Measurements from ENCODE around the gene IGIP. TPM values are rescaled to one million over a fixed set of nuclear protein-coding genes. Genes with fewer than 3 reads are reported as not detected.

The IGIP gene
- total and polyA plus RNA-seq, 2 of the 8 experiments (the other 6 are each of a cell fraction or from before 2014, with no cell fraction given) = 0.32 to 0.69 TPM

- no peaks in the 10 kb centered on the region for H3K79me1 ChIP-seq (ENCODE audit: low read depth, low read length)
- H3K36me3 ChIP-seq (ENCODE audit: control insufficient read depth in 2 of 4, insufficient read depth in 4 of 4, low read length in 3 of 4) = no peaks in the 10 kb centered on the region
- no peak overlapping the region for H3K56ac ChIP-seq (replicated peaks; ENCODE audit: insufficient read length, low read depth, low read length)
- H4K8ac ChIP-seq (ENCODE audit: extremely low read depth, insufficient read depth, low read length) = no peak overlapping the region
- H2BK5ac ChIP-seq (ENCODE audit: low read depth, low read length) = no peak overlapping the region
- TF ChIP-seq SIN3A (conservative IDR thresholded peaks at IDR 0.05 in 1 of 2, IDR thresholded peaks at IDR 0.05 in 1 of 2; ENCODE audit: low read depth in 1 of 2, low read length in 2 of 2) (no peak), TCF12 (IDR thresholded peaks at IDR 0.05; ENCODE audit: low read depth, low read length) (no peak), SIX5 (IDR thresholded peaks at IDR 0.05; ENCODE audit: low read depth, low read length) (no peak), RAD21 (IDR thresholded peaks at IDR 0.05 in 1 of 2, conservative IDR thresholded peaks at IDR 0.05 in 1 of 2; ENCODE audit: low read depth in 2 of 2, low read length in 2 of 2) (peak in 1 of 2 experiments; percentile 14; a peak in 2 of 4 replicates), CTCF (IDR thresholded peaks at IDR 0.05; ENCODE audit: control extremely low read depth in 1 of 3, insufficient read depth in 1 of 3, low read depth in 1 of 3, low read length in 3 of 3) (no peak), KDM5A (IDR thresholded peaks at IDR 0.05; ENCODE audit: low read length) (no peak)
- no peak overlapping the region for H3K4ac ChIP-seq (replicated peaks; ENCODE audit: insufficient read length, low read depth, low read length)
- no peak overlapping the region for H3K14ac ChIP-seq (ENCODE audit: insufficient read length)
- ChIA-PET CTCF (ENCODE audit: partially characterized antibody) (interaction anchor here (0.6 to 9.5 kb wide), 12 partner anchors 12 to 269 kb away, joined by 3 to 105 read pairs (median 4); no protein-coding TSS in a partner anchor), POLR2A (ENCODE audit: partially characterized antibody) (interaction anchor here (1.2 to 1.6 kb wide), 4 partner anchors 10 to 21 kb away, joined by 3 to 5 read pairs (median 3); no protein-coding TSS in a partner anchor)
- WGBS, 2 experiments (ENCODE audit: extremely low coverage in 1 of 2, insufficient coverage in 1 of 2, insufficient read length in 1 of 2, insufficient replicate concordance in 2 of 2, low coverage in 1 of 2, low lambda C conversion rate in 2 of 2, missing lambda C conversion rate in 1 of 2) = 86% methylated on average over 4 of the region's 4 CpGs; no CpG with 5 or more reads in 1 of the 2 experiments
- H3K27me3 ChIP-seq (replicated peaks in 1 of 4; ENCODE audit: control insufficient read depth in 3 of 4, extremely low read depth in 1 of 4, insufficient read depth in 3 of 4, low read length in 3 of 4) = no peaks in the 10 kb centered on the region
- FAIRE-seq (no peak), DNase-seq (ENCODE audit: low read depth in 1 of 2, low spot score in 2 of 2) (no peak)
- H2BK15ac ChIP-seq (ENCODE audit: low read length) = no peak overlapping the region
- H3K4me2 ChIP-seq (ENCODE audit: insufficient read depth in 1 of 2, low read depth in 2 of 2, low read length in 2 of 2) = no peak overlapping the region
- H3K9ac ChIP-seq (replicated peaks in 1 of 4; ENCODE audit: extremely low read depth in 1 of 4, low read depth in 3 of 4, low read length in 3 of 4) = no peak overlapping the region
- no peaks in the 10 kb centered on the region for H3K79me2 ChIP-seq (ENCODE audit: control insufficient read depth in 1 of 2, insufficient read depth in 2 of 2, low read length in 2 of 2)
- H3K4me1 ChIP-seq (replicated peaks in 1 of 4; ENCODE audit: control insufficient read depth in 3 of 4, insufficient read depth in 4 of 4, low read length in 3 of 4) = peaks cover 0 to 7% (median 1%) of the 10 kb centered on the region in 4 experiments; a peak in 2 of 7 replicates
- H3K4me3 ChIP-seq (ENCODE audit: extremely low read depth in 1 of 4, insufficient read depth in 2 of 4, low read depth in 3 of 4, low read length in 4 of 4) = no peak overlapping the region
- no peak overlapping the region for H2AK5ac ChIP-seq (ENCODE audit: low read depth, low read length)
- H3K23ac ChIP-seq (ENCODE audit: insufficient read length) = no peak overlapping the region
- H2BK12ac ChIP-seq (ENCODE audit: low read depth, low read length) = no peak overlapping the region
- H3K9me3 ChIP-seq (ENCODE audit: insufficient read depth in 2 of 2, low read depth in 1 of 2, low read length in 1 of 2) = no peaks in the 10 kb centered on the region
- H4K91ac ChIP-seq (replicated peaks; ENCODE audit: insufficient read length, low read length) = no peak overlapping the region
- no peak overlapping the region for H2AFZ ChIP-seq (ENCODE audit: low read length)
- no peak overlapping the region for H3K18ac ChIP-seq (ENCODE audit: extremely low read depth, low read length)
- H4K20me1 ChIP-seq (replicated peaks in 1 of 2; ENCODE audit: control insufficient read depth in 1 of 2, insufficient read depth in 2 of 2, low read length in 2 of 2) = no peaks in the 10 kb centered on the region
- H3K27ac ChIP-seq (ENCODE audit: low read depth, low read length) = no peak overlapping the region
- H4K5ac ChIP-seq (ENCODE audit: insufficient read length, low read depth, low read length) = no peak overlapping the region
- no peak overlapping the region for H2BK120ac ChIP-seq (replicated peaks; ENCODE audit: low read depth, low read length)
- no peaks in the 10 kb centered on the region for H3K23me2 ChIP-seq (ENCODE audit: low read depth, low read length)
- H2BK20ac ChIP-seq (ENCODE audit: low read length) = no peak overlapping the region
These were observed 7.9 kb downstream of the IGIP start for GRCh38 chr5:140133514-140134167.

All from H1 (cell line).